Esophagus muscularis mucosa (tissue), 4 donors: Measurements from ENCODE around the gene BBS9. TPM values are rescaled to one million over a fixed set of nuclear protein-coding genes. Genes with fewer than 3 reads are reported as not detected.

Experiments used
- DNase-seq: peaks from one replicate; pipeline ENCODE4 v3.0.0-alpha.2; 2017; ENCODE audit errors: extremely low spot score
- H3K27ac ChIP-seq, 4 donors: fragments of 200-600 bp; sonication (generic); replicated peaks in 1 of 4; 1 replicate in 3 of 4; 2 replicates in 1 of 4; pipeline ENCODE4 v1.5.1; 2016 to 2019; ENCODE audit warnings: mild to moderate bottlenecking in 1 of 4
- H3K27me3 ChIP-seq, 4 donors: fragments of 200-600 bp; sonication (generic); one replicate each; pipeline versions ENCODE4 v1.5.1 to v1.6.0; 2016 to 2019
- H3K36me3 ChIP-seq, 4 donors: fragments of 200-600 bp; sonication (generic); one replicate each; pipeline ENCODE4 v1.5.1; 2016 to 2019
- H3K4me1 ChIP-seq, 4 donors: fragments of 200-600 bp; sonication (generic); one replicate each; pipeline ENCODE4 v1.5.1; 2016 to 2019
- H3K4me3 ChIP-seq, 4 donors: fragments of 200-600 bp; sonication (generic); 1 replicate in 2 of 4; 2 replicates in 2 of 4; pipeline ENCODE4 v1.5.1; 2016 to 2019; ENCODE audit warnings: mild to moderate bottlenecking in 4 of 4, moderate library complexity in 1 of 4
- H3K9me3 ChIP-seq, 4 donors: fragments of 200-600 bp; sonication (generic); 1 replicate in 3 of 4; 2 replicates in 1 of 4; pipeline ENCODE4 v1.5.1; 2016 to 2019
- CTCF ChIP-seq, 3 experiments: fragments of 200-600 bp in 2 of 3; fragments of 450-650 bp in 1 of 3; sonication (generic) in 2 of 3; IDR thresholded peaks; one replicate each; pipeline ENCODE4 v1.5.1; 2017 to 2019; ENCODE audit warnings: antibody characterized with exemption in 3 of 3, mild to moderate bottlenecking in 2 of 3, moderate library complexity in 1 of 3
- EP300 ChIP-seq: sonication (generic); formaldehyde crosslinking; IDR thresholded peaks from one replicate; pipeline ENCODE4 v1.6.1; 2017; ENCODE audit warnings: antibody characterized with exemption
- POLR2A ChIP-seq: fragments of 450-650 bp; IDR thresholded peaks from one replicate; pipeline ENCODE4 v1.6.1; 2017; ENCODE audit warnings: antibody characterized with exemption, moderate library complexity, mild to moderate bottlenecking, low read depth
- POLR2AphosphoS5 ChIP-seq, 2 donors: sonication (generic); formaldehyde crosslinking; IDR thresholded peaks; one replicate each; pipeline ENCODE4 v1.6.1; 2017; ENCODE audit warnings: antibody characterized with exemption in 2 of 2
- WGBS: methylation state at CpG from one replicate; pipeline ENCODE4 v1.1.5; 2018; 5-methylcytosine and 5-hydroxymethylcytosine counted together
- intact Hi-C: fragments of 100-400 bp; cut with DNase I; formaldehyde crosslinking; loops from one replicate; pipeline ENCODE4 v1.15.1; 2023
- total RNA-seq, 4 donors: library from RNA; depleted of rRNA; stranded (reverse); fragments of >200 nt; gene quantifications; one replicate each; pipeline versions ENCODE4 v1.1.0 to v1.2.1, GENCODE V29; 2016

The BBS9 gene
- total RNA-seq, 4 donors from 2014 or later, result 14.7 to 20.8 (median 16.3) TPM

- Histone ChIP-seq H3K36me3 (peaks cover 0 to 7% (median 0%) of the 10 kb centered on the region in 4 donors), H3K27me3 (no peaks in the 10 kb centered on the region), H3K9me3 (no peaks in the 10 kb centered on the region), H3K4me1 (no peaks in the 10 kb centered on the region), H3K27ac (no peak overlapping the region), H3K4me3 (no peak overlapping the region)
- intact Hi-C loops, result no loop called here
- no peak for DNase-seq
- WGBS, result 86% methylated on average over 4 of the region's 4 CpGs
- TF ChIP-seq CTCF (IDR thresholded peaks at IDR 0.05), result no peak
- TF ChIP-seq POLR2A, result no peak
- no peak for TF ChIP-seq EP300
- no peak for TF ChIP-seq POLR2AphosphoS5 (IDR thresholded peaks at IDR 0.05)
These were observed 196.6 kb downstream of the BBS9 start for GRCh38 chr7:33325754-33326484.

- Histone ChIP-seq H3K4me3 (no peak overlapping the region), H3K36me3 (peaks cover 0 to 7% (median 0%) of the 10 kb centered on the region in 4 donors), H3K27ac (no peak overlapping the region), H3K27me3 (no peaks in the 10 kb centered on the region), H3K4me1 (no peaks in the 10 kb centered on the region), H3K9me3 (no peaks in the 10 kb centered on the region)
- no peak for TF ChIP-seq POLR2A
- no peak for TF ChIP-seq EP300
- TF ChIP-seq POLR2AphosphoS5 (IDR thresholded peaks at IDR 0.05), result no peak
- TF ChIP-seq CTCF (IDR thresholded peaks at IDR 0.05), result no peak
- no peak for DNase-seq
- intact Hi-C loops, result no loop called here
- 97% methylated on average over 3 of the region's 3 CpGs for WGBS
These were observed 197.1 kb downstream of the BBS9 start for GRCh38 chr7:33326485-33326848.

- 88% methylated on average over 1 of the region's 1 CpG for WGBS
- no peaks in the 10 kb centered on the region for H3K4me1 ChIP-seq
- intact Hi-C loops, result no loop called here
These were observed 198.1 kb downstream of the BBS9 start for GRCh38 chr7:33327427-33327826.

GRCh38 chr7:33334349-33334748 is 205.0 kb downstream of the BBS9 start:
- intact Hi-C loops, result no loop called here
- Histone ChIP-seq H3K27me3 (no peaks in the 10 kb centered on the region), H3K4me1 (no peaks in the 10 kb centered on the region), H3K36me3 (no peaks in the 10 kb centered on the region), H3K4me3 (no peak overlapping the region), H3K9me3 (no peaks in the 10 kb centered on the region), H3K27ac (no peak overlapping the region)
- DNase-seq, result no peak
- TF ChIP-seq POLR2AphosphoS5 (IDR thresholded peaks at IDR 0.05), result no peak
- peak in 1 of 3 experiments; percentile 5 for TF ChIP-seq CTCF (IDR thresholded peaks at IDR 0.05)
- WGBS, result 87% methylated on average over 3 of the region's 3 CpGs

More at GRCh38 chr7:33327427-33327826, 198.1 kb downstream of the BBS9 start:
- no peak overlapping the region for H3K4me3 ChIP-seq
- H3K9me3 ChIP-seq, result no peaks in the 10 kb centered on the region
- no peak for TF ChIP-seq POLR2A
- TF ChIP-seq CTCF (IDR thresholded peaks at IDR 0.05), result no peak
- TF ChIP-seq EP300, result no peak
- TF ChIP-seq POLR2AphosphoS5 (IDR thresholded peaks at IDR 0.05), result no peak
- no peak for DNase-seq
- H3K36me3 ChIP-seq, result peaks cover 0 to 7% (median 0%) of the 10 kb centered on the region in 4 donors
- H3K27ac ChIP-seq, result no peak overlapping the region
- H3K27me3 ChIP-seq, result no peaks in the 10 kb centered on the region

GRCh38 chr7:33336820-33337219 is 207.5 kb downstream of the BBS9 start:
- intact Hi-C loops, result no loop called here
- 97% methylated on average over 2 of the region's 2 CpGs for WGBS
- Histone ChIP-seq H3K36me3 (peaks cover 0 to 4% (median 0%) of the 10 kb centered on the region in 4 donors), H3K4me1 (no peaks in the 10 kb centered on the region), H3K27ac (no peak overlapping the region), H3K4me3 (no peak overlapping the region), H3K27me3 (no peaks in the 10 kb centered on the region), H3K9me3 (no peaks in the 10 kb centered on the region)
- TF ChIP-seq POLR2A (no peak), CTCF (IDR thresholded peaks at IDR 0.05) (no peak), EP300 (no peak), POLR2AphosphoS5 (IDR thresholded peaks at IDR 0.05) (no peak)
- DNase-seq, result no peak
